ENCODE data around the gene PITPNM3.
"Not testable (repeated sequence)": the region's sequence is repeated elsewhere in the genome, so short reads cannot be mapped to it uniquely, and the experiment has no call there.

Gene PITPNM3

DNA sequence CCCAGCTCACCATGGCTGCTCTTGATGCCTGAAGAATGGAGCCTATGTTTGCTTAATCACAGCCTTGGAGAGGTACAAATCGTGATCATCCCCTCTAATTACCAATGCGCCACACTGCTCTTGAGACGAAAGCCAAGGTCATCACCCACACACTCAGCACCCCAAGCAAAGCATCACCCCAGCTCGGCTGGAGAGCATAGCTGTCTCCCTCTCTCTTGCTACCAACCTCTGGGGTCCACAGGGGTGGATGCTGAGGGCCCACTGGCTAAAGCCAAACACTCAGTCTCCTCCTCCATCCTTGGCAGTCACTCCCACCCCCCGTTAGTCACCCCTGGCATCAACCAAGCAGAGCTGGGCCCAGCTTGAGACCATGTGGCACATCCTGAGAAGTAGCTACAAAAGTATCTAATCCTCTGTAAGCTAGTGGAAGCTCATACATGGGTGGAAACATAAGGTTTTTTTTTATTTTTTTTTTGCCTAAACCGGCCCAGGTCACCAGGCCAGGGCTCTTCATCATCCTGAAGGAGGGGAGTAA is 67.3 kb downstream of the PITPNM3 start:
- DNase-seq (ENCODE audit: low read depth): no peak
- TF ChIP-seq, protein P1, sequence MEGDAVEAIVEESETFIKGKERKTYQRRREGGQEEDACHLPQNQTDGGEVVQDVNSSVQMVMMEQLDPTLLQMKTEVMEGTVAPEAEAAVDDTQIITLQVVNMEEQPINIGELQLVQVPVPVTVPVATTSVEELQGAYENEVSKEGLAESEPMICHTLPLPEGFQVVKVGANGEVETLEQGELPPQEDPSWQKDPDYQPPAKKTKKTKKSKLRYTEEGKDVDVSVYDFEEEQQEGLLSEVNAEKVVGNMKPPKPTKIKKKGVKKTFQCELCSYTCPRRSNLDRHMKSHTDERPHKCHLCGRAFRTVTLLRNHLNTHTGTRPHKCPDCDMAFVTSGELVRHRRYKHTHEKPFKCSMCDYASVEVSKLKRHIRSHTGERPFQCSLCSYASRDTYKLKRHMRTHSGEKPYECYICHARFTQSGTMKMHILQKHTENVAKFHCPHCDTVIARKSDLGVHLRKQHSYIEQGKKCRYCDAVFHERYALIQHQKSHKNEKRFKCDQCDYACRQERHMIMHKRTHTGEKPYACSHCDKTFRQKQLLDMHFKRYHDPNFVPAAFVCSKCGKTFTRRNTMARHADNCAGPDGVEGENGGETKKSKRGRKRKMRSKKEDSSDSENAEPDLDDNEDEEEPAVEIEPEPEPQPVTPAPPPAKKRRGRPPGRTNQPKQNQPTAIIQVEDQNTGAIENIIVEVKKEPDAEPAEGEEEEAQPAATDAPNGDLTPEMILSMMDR (conservative IDR thresholded peaks at IDR 0.05; ENCODE audit: low read depth, low read length): no peak

DNA sequence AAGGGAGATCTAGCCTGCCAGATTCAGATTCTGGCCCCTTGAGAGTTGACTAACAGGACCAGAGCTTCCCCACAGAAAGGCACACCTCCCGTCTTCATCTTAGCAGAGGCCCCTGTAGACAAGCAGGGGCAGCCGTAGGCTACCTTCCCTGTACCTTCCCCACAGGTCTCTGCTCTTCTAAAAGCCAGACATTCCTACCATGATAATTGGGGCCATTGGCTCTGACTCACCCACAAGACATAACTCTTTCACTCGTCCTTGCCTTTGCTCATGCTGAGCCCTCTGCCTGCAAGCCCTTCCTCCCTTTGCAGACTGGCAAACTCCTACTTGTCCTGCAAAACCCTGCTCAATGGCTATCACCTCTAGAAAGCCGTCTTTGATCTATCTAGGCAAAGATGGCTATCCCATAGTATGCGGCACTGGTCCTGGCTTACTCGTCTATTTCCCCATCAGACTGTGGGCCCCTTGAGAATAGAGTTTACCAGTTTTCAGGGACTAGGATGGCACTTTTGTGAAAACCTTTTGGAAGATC is 68.3 kb downstream of the PITPNM3 start:
- no peak overlapping the region for H3K4me3 ChIP-seq (ENCODE audit: low read length)
- TF ChIP-seq, protein P1 (conservative IDR thresholded peaks at IDR 0.05; ENCODE audit: low read depth, low read length): no peak
- DNase-seq (ENCODE audit: low read depth): no peak

More for the DNA sequence above, 67.3 kb downstream of the PITPNM3 start:
- H3K4me3 ChIP-seq (ENCODE audit: low read length): no peak overlapping the region

DNA sequence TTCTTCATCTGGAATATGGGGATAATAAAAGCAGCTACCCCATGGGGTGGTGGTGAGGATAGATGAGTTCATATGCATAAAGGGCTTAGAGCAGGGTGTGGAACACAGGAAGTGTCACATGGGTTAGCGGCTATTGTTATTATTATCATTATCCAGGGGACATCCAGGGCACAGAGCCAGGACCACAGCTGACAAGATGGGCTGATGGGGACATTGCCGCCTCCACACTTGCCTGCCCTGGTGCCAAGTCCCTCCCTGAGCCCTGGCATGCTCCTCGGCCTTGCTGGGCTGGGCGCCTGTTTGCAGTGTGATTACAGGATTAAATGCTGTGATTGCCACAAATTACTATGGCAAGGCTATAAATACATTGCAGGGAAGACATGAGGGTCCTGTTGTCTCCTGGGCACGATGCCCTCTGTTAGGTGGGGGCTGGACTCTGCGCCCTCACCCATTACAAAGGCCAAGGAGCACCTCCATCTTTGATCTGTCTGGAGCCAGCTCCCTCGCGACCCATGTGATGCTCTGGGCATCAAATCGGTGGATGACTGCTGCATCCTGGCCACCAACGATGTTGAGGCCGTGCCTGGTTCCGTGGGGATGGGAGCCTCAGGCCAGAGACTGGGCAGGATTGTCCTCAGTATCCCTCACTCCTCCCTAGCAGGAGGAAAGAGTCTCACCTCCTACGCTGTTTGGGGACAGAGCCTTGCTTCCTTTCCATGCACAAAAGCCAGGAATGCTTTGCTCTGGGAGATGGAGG is 68.9 kb downstream of the PITPNM3 start:
- TF ChIP-seq, protein P1 (conservative IDR thresholded peaks at IDR 0.05; ENCODE audit: low read depth, low read length): no peak
- DNase-seq (ENCODE audit: low read depth): no peak

DNA sequence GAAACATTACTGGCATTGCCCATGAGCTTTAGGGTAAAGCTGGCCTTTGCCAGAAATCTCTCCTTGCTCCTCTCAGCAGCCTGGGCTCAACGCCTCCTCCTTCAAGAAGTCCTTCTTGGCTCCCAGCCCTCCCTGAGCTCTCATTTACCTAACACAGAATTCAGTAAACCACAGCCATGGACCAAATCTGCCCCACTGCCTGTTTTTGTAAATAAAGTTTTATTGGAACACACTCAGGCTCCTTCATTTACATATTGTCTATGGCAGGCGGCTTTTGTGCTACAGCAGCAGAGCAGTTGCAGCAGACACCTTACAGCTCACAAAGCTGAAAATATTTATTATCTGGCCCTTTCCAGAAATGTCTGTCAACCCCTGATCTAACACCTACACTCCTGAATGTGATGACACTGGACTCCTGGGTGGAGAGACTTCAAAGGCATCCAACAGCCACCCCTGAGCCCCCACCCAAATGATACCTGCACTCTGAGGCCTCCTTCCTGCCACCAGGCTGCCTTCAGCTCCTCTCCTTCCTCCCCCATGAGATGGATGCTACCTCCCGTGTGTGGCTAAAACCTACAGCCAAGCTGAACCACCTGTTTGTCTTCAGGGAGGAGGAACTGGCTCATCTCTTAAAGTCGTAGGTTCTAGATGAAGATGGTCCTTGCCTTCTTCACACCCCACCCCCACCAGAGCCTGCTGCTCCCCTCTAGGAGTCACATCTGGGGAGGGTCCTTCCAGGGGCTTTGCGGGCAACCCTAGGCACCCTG is 70.5 kb downstream of the PITPNM3 start:
- TF ChIP-seq, protein P1 (conservative IDR thresholded peaks at IDR 0.05; ENCODE audit: low read depth, low read length): no peak
- H3K4me3 ChIP-seq (ENCODE audit: low read length): no peak overlapping the region
- DNase-seq (ENCODE audit: low read depth): no peak

More for the DNA sequence above, 68.9 kb downstream of the PITPNM3 start:
- H3K4me3 ChIP-seq (ENCODE audit: low read length): no peak overlapping the region

DNA sequence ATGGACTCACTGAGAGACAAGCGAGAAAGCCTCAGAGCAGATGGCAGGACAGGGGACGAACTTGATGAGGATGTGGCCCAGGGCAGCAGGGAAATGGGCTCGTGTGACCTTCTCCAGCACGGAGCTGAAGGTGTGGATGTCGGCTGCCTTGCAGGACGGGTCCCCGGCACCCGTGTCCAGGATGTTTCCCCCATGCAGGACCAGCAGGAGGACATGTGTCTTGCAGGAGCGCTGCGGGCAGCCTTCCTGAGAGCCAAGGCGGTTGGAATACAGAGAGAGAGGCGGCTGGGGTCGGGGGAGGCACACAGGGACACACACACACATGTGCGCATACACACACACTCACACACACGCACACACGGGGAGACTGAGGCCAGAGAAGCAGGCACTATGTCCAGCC is 72.8 kb downstream of the PITPNM3 start:
- TF ChIP-seq, protein P1 (conservative IDR thresholded peaks at IDR 0.05; ENCODE audit: low read depth, low read length): no peak
- DNase-seq (ENCODE audit: low read depth): no peak
- no peak overlapping the region for H3K4me3 ChIP-seq (ENCODE audit: low read length)

DNA sequence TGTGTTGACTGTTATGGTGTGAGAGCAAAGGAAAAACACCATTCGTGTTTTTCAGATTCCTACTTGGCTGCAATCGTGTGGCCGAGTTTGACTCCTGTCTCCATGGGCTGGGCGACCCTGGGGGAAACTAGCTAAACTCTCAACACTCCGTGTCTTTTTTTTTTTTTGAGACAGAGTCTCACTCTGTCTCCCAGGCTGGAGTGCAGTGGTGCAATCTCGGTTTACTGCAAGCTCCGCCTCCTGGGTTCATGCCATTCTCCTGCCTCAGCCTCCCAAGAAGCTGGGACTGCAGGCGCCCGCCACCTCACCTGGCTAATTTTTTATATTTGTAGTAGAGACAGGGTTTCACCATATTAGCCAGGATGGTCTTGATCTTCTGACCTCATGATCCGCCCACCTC is 73.6 kb downstream of the PITPNM3 start:
- not testable (repeated sequence) for H3K4me3 ChIP-seq (ENCODE audit: low read length); DNase-seq (ENCODE audit: low read depth)

DNA sequence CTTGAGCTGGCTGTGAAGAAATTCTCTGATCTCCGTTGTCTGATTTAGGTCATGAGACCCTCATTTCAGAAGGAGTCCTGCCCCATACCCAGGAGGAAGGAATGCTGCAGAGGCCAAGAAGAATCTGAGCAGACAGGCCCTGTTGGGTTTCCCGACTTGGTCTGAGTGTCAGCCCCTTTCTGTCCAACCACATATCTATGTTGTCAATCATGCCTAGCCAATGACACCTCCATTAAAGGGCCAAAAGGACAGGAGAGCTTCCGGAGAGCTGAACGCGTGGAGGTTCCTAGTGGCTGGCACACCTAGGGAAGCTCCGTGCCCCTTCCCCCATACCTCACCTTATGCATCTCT is 74.3 kb downstream of the PITPNM3 start:
- TF ChIP-seq, protein P1 (conservative IDR thresholded peaks at IDR 0.05; ENCODE audit: low read depth, low read length): no peak
- no peak overlapping the region for H3K4me3 ChIP-seq (ENCODE audit: low read length)
- DNase-seq (ENCODE audit: low read depth): no peak

Measured in retinal pigment epithelial cell (primary cell).